ENCODE data around the gene NDC1. TPM values are rescaled to one million over a fixed set of nuclear protein-coding genes. Genes with fewer than 3 reads are reported as not detected.

NDC1 gene
- total and polyA plus RNA-seq, 2 donors (not counting 3 experiments of a cell fraction or from before 2014, with no cell fraction given), result 23.2 to 29.2 TPM

DNA sequence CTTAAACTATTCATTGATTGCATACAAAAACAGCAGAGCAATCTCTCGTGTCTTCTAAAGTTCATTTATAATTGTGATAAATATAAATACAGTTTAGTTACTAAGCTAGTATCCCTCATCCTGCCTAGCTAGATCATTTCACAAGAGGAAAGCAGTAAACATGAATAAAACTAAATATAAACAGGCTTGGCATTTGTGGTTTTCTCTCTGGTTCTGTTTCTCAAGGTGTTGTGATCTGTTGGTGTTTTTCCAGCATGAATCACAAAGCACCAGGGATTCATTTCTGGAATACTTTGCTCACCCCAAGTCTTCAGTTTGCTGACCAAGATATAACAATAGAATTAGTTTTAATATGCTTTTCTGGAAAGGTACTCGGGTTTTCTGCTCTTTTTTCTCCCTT is 66.4 kb downstream of the NDC1 start:
- TF ChIP-seq POLR2AphosphoS5 (IDR thresholded peaks at IDR 0.05; ENCODE audit: insufficient read depth, low read depth, low read length) (no peak), POLR2A (IDR thresholded peaks at IDR 0.05; ENCODE audit: low read depth, low read length) (no peak), EZH2 (IDR thresholded peaks at IDR 0.05; ENCODE audit: borderline replicate concordance, low read depth, low read length, severe bottlenecking) (no peak)
- TF ChIP-seq, protein P1, sequence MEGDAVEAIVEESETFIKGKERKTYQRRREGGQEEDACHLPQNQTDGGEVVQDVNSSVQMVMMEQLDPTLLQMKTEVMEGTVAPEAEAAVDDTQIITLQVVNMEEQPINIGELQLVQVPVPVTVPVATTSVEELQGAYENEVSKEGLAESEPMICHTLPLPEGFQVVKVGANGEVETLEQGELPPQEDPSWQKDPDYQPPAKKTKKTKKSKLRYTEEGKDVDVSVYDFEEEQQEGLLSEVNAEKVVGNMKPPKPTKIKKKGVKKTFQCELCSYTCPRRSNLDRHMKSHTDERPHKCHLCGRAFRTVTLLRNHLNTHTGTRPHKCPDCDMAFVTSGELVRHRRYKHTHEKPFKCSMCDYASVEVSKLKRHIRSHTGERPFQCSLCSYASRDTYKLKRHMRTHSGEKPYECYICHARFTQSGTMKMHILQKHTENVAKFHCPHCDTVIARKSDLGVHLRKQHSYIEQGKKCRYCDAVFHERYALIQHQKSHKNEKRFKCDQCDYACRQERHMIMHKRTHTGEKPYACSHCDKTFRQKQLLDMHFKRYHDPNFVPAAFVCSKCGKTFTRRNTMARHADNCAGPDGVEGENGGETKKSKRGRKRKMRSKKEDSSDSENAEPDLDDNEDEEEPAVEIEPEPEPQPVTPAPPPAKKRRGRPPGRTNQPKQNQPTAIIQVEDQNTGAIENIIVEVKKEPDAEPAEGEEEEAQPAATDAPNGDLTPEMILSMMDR (IDR thresholded peaks at IDR 0.05; ENCODE audit: extremely low read depth in 1 of 2, insufficient read depth in 1 of 2, low read depth in 1 of 2, low read length in 2 of 2), result no peak
- dilution Hi-C loops (cut with MboI; ENCODE audit: extremely low pct_ligation_motif_present, low sequenced_read_pairs), result no loop called here
- no peak overlapping the region for H3K27ac ChIP-seq (ENCODE audit: insufficient read depth, low read depth, low read length)
- intact Hi-C loops (cut with micrococcal nuclease), result no loop called here
- FAIRE-seq (no peak), DNase-seq (ENCODE audit: low read depth, low spot score) (no peak)
- no peaks in the 10 kb centered on the region for H3K9me1 ChIP-seq (replicated peaks; ENCODE audit: control insufficient read depth, extremely low read depth, insufficient read depth, low read length)
- H3K79me2 ChIP-seq (ENCODE audit: control insufficient read depth, insufficient read depth, low read length), result no peaks in the 10 kb centered on the region
- no peak overlapping the region for H2AFZ ChIP-seq (ENCODE audit: low read depth, low read length)
- no peak overlapping the region for H3K4me2 ChIP-seq (ENCODE audit: insufficient read depth, low read length)
- H3K4me3 ChIP-seq (replicated peaks in 1 of 3; ENCODE audit: insufficient read depth in 1 of 3, low read depth in 1 of 3, low read length in 3 of 3), result no peak overlapping the region
- no TSS peak for BruUV-seq (replicated peaks)
- no peak overlapping the region for H3K9ac ChIP-seq (replicated peaks; ENCODE audit: extremely low read depth, insufficient read depth, low read length)
- no peaks in the 10 kb centered on the region for H3K27me3 ChIP-seq (ENCODE audit: control insufficient read depth in 2 of 2, insufficient read depth in 2 of 2, low read length in 2 of 2)
- POLR2A ChIA-PET, result no interaction called here
- H3K4me1 ChIP-seq (ENCODE audit: control insufficient read depth, extremely low read depth, insufficient read depth, low read length), result peaks cover 8% of the 10 kb centered on the region
- CTCF ChIA-PET, result interaction anchor here (1.9 to 2.0 kb wide), 2 partner anchors 38 to 55 kb away, joined by 4 to 5 read pairs; no protein-coding TSS in a partner anchor
- no peaks in the 10 kb centered on the region for H3K9me3 ChIP-seq (replicated peaks; ENCODE audit: control insufficient read depth, insufficient read depth, low read length)
- no peaks in the 10 kb centered on the region for H4K20me1 ChIP-seq (replicated peaks; ENCODE audit: control insufficient read depth, extremely low read depth, insufficient read depth, low read length)
- no peaks in the 10 kb centered on the region for H3K36me3 ChIP-seq (ENCODE audit: control insufficient read depth in 2 of 2, extremely low read depth in 1 of 2, insufficient read depth in 2 of 2, low read length in 2 of 2)

DNA sequence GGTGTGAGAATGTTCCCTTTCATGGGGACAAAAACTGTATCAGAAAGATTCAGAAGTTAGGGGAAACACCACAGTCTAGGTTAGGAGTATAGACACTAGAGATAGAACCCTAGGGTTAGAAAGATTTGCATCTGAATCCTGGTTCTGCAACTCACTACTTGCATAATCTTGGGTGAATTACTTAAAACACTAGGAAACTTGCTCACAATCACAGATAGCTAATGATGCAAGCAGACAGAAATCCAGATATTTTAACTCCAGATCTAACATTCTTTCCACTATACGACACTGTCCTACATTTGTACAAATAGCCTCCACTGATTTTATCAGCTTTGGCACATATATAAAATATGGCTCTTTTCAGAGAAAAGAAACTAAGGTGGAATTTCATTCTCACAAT is 68.3 kb downstream of the NDC1 start:
- H3K9me1 ChIP-seq (replicated peaks; ENCODE audit: control insufficient read depth, extremely low read depth, insufficient read depth, low read length), result no peaks in the 10 kb centered on the region
- FAIRE-seq, result no peak
- no peak overlapping the region for H2AFZ ChIP-seq (ENCODE audit: low read depth, low read length)
- no peak overlapping the region for H3K9ac ChIP-seq (replicated peaks; ENCODE audit: extremely low read depth, insufficient read depth, low read length)
- H3K4me1 ChIP-seq (ENCODE audit: control insufficient read depth, extremely low read depth, insufficient read depth, low read length), result peaks cover 26% of the 10 kb centered on the region
- H3K27ac ChIP-seq (ENCODE audit: insufficient read depth, low read depth, low read length), result no peak overlapping the region
- intact Hi-C loops (cut with micrococcal nuclease), result no loop called here
- H4K20me1 ChIP-seq (replicated peaks; ENCODE audit: control insufficient read depth, extremely low read depth, insufficient read depth, low read length), result no peaks in the 10 kb centered on the region
- POLR2A ChIA-PET, result no interaction called here
- no peaks in the 10 kb centered on the region for H3K27me3 ChIP-seq (ENCODE audit: control insufficient read depth in 2 of 2, insufficient read depth in 2 of 2, low read length in 2 of 2)
- H3K4me2 ChIP-seq (ENCODE audit: insufficient read depth, low read length), result no peak overlapping the region
- H3K79me2 ChIP-seq (ENCODE audit: control insufficient read depth, insufficient read depth, low read length), result no peaks in the 10 kb centered on the region
- no peaks in the 10 kb centered on the region for H3K36me3 ChIP-seq (ENCODE audit: control insufficient read depth in 2 of 2, extremely low read depth in 1 of 2, insufficient read depth in 2 of 2, low read length in 2 of 2)
- dilution Hi-C loops (cut with MboI; ENCODE audit: extremely low pct_ligation_motif_present, low sequenced_read_pairs), result no loop called here
- no TSS peak for BruUV-seq (replicated peaks)
- no peak overlapping the region for H3K4me3 ChIP-seq (replicated peaks in 1 of 3; ENCODE audit: insufficient read depth in 1 of 3, low read depth in 1 of 3, low read length in 3 of 3)
- TF ChIP-seq, protein P2, sequence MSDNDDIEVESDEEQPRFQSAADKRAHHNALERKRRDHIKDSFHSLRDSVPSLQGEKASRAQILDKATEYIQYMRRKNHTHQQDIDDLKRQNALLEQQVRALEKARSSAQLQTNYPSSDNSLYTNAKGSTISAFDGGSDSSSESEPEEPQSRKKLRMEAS (IDR thresholded peaks at IDR 0.05; ENCODE audit: insufficient read depth, insufficient read length), result no peak
- TF ChIP-seq POLR2AphosphoS5 (IDR thresholded peaks at IDR 0.05; ENCODE audit: insufficient read depth, low read depth, low read length), result no peak
- TF ChIP-seq, protein P1 (IDR thresholded peaks at IDR 0.05; ENCODE audit: extremely low read depth in 1 of 2, insufficient read depth in 1 of 2, low read depth in 1 of 2, low read length in 2 of 2), result no peak
- TF ChIP-seq FOS (IDR thresholded peaks at IDR 0.05; ENCODE audit: borderline replicate concordance, insufficient read depth, low read length), result no peak
- no peak for TF ChIP-seq POLR2A (IDR thresholded peaks at IDR 0.05; ENCODE audit: low read depth, low read length)
- no peak for TF ChIP-seq EZH2 (IDR thresholded peaks at IDR 0.05; ENCODE audit: borderline replicate concordance, low read depth, low read length, severe bottlenecking)
- TF ChIP-seq JUN (IDR thresholded peaks at IDR 0.05; ENCODE audit: borderline replicate concordance, insufficient read depth, insufficient read length, low read depth), result no peak
- TF ChIP-seq MYC (IDR thresholded peaks at IDR 0.05; ENCODE audit: low read depth, low read length), result no peak
- TF ChIP-seq GATA2 (IDR thresholded peaks at IDR 0.05; ENCODE audit: insufficient read depth, insufficient read length, low read depth, low read length), result no peak
- no peaks in the 10 kb centered on the region for H3K9me3 ChIP-seq (replicated peaks; ENCODE audit: control insufficient read depth, insufficient read depth, low read length)
- DNase-seq (ENCODE audit: low read depth, low spot score), result no peak
- CTCF ChIA-PET, result no interaction called here

Data from endothelial cell of umbilical vein (primary cell).